CD4-positive, alpha-beta T cell treated with Interleukin-6 for 4 hours (primary cell): ENCODE measurements around the gene LTBR.

Experiments
- DNase-seq: peaks from one replicate; pipeline ENCODE4 v3.0.0-alpha.2; 2020; ENCODE audit warnings: mixed read lengths

Gene LTBR

GRCh38 chr12:6368906-6369525 lies 14.9 kb upstream of the LTBR start:
- no peak for DNase-seq

GRCh38 chr12:6369916-6370575 lies 13.9 kb upstream of the LTBR start:
- DNase-seq: no peak

GRCh38 chr12:6370576-6370935 lies 13.4 kb upstream of the LTBR start:
- DNase-seq: no peak

GRCh38 chr12:6370994-6371754 lies 12.8 kb upstream of the LTBR start:
- no peak for DNase-seq

- DNase-seq: no peak
Observed at GRCh38 chr12:6372403-6373003, 11.5 kb upstream of the LTBR start.

GRCh38 chr12:6373022-6373787 lies 10.8 kb upstream of the LTBR start:
- no peak for DNase-seq

- no peak for DNase-seq
Observed at GRCh38 chr12:6374028-6374785, 9.8 kb upstream of the LTBR start.

GRCh38 chr12:6374786-6375160 lies 9.2 kb upstream of the LTBR start:
- DNase-seq: no peak

- DNase-seq: no peak
Observed at GRCh38 chr12:6375269-6376078, 8.5 kb upstream of the LTBR start, which contains the start of gene SCNN1A. SCNN1A (minus strand) TSS chr12:6375563; CDS start chr12:6374783, 780 bp downstream.

- peak; percentile 18 for DNase-seq
Observed at GRCh38 chr12:6376079-6376869, 7.7 kb upstream of the LTBR start.

GRCh38 chr12:6376870-6377666 lies 6.9 kb upstream of the LTBR start:
- DNase-seq: peak; percentile 36

- DNase-seq: no peak
Observed at GRCh38 chr12:6377667-6377994, 6.3 kb upstream of the LTBR start.

- no peak for DNase-seq
Observed at GRCh38 chr12:6378709-6379472, 5.1 kb upstream of the LTBR start.

- no peak for DNase-seq
Observed at GRCh38 chr12:6380141-6381121, 3.5 kb upstream of the LTBR start.

- no peak for DNase-seq
Observed at GRCh38 chr12:6382371-6382770, 1.6 kb upstream of the LTBR start.

- no peak for DNase-seq
Observed at GRCh38 chr12:6382982-6383381, 980 bp upstream of the LTBR start.
